Type B pancreatic cell (in vitro differentiated cells): ENCODE measurements around the gene PDXP. TPM values are rescaled to one million over a fixed set of nuclear protein-coding genes. Genes with fewer than 3 reads are reported as not detected.

Experiments used
- DNase-seq: peaks from one replicate; pipeline ENCODE4 v3.0.0; 2021; ENCODE audit warnings: mixed read lengths; ENCODE audit not compliant: unreplicated experiment; ENCODE audit errors: extremely low spot score
- H3K27ac Mint-ChIP-seq: 2 replicates; pipeline ENCODE4 v1.8.0; 2021; ENCODE audit warnings: mild to moderate bottlenecking, mixed read lengths
- H3K27me3 Mint-ChIP-seq: 2 replicates; pipeline ENCODE4 v1.8.0; 2021; ENCODE audit warnings: mixed read lengths
- H3K36me3 Mint-ChIP-seq: 2 replicates; pipeline ENCODE4 v1.8.0; 2021; ENCODE audit warnings: mixed read lengths
- H3K4me1 Mint-ChIP-seq: one replicate; pipeline ENCODE4 v1.8.0; 2021; ENCODE audit warnings: mixed read lengths; ENCODE audit not compliant: unreplicated experiment
- H3K4me3 Mint-ChIP-seq: 2 replicates; pipeline ENCODE4 v1.8.0; 2021; ENCODE audit warnings: mild to moderate bottlenecking, mixed read lengths
- H3K9me3 Mint-ChIP-seq: 2 replicates; pipeline ENCODE4 v1.8.0; 2021; ENCODE audit warnings: mixed read lengths
- CTCF ChIP-seq: fragments of 200-600 bp; sonication (generic); conservative IDR thresholded peaks from 2 replicates; pipeline ENCODE4 v1.5.0; 2021; ENCODE audit warnings: antibody characterized with exemption, mild to moderate bottlenecking
- total RNA-seq: library from RNA; stranded (reverse); gene quantifications from 2 replicates; pipeline ENCODE4 v1.2.1, GENCODE V29; 2021; ENCODE audit warnings: low replicate concordance

Gene PDXP
- total RNA-seq, 1 donor from 2014 or later = 30.2 TPM

GRCh38 chr22:37616201-37617083 lies 42.1 kb upstream of the PDXP start:
- H3K4me1 Mint-ChIP-seq = no peaks in the 10 kb centered on the region
- H3K9me3 Mint-ChIP-seq = no peaks in the 10 kb centered on the region
- H3K27ac Mint-ChIP-seq = no peak overlapping the region
- no peaks in the 10 kb centered on the region for H3K27me3 Mint-ChIP-seq
- TF ChIP-seq CTCF = no peak
- H3K36me3 Mint-ChIP-seq = no peaks in the 10 kb centered on the region
- no peak overlapping the region for H3K4me3 Mint-ChIP-seq
- no peak for DNase-seq

- Mint-ChIP-seq H3K36me3 (no peaks in the 10 kb centered on the region), H3K27ac (no peak overlapping the region), H3K9me3 (no peaks in the 10 kb centered on the region), H3K27me3 (no peaks in the 10 kb centered on the region), H3K4me3 (no peak overlapping the region), H3K4me1 (no peaks in the 10 kb centered on the region)
- TF ChIP-seq CTCF = no peak
- DNase-seq = no peak
Observed at GRCh38 chr22:37617431-37617830, 41.1 kb upstream of the PDXP start.

GRCh38 chr22:37618072-37618656 lies 40.4 kb upstream of the PDXP start:
- no peak for TF ChIP-seq CTCF
- Mint-ChIP-seq H3K36me3 (no peaks in the 10 kb centered on the region), H3K4me3 (no peak overlapping the region), H3K9me3 (no peaks in the 10 kb centered on the region), H3K27me3 (no peaks in the 10 kb centered on the region), H3K27ac (no peak overlapping the region), H3K4me1 (no peaks in the 10 kb centered on the region)
- DNase-seq = no peak

- TF ChIP-seq CTCF = no peak
- Mint-ChIP-seq H3K9me3 (no peaks in the 10 kb centered on the region), H3K4me3 (no peak overlapping the region), H3K27me3 (no peaks in the 10 kb centered on the region), H3K27ac (no peak overlapping the region), H3K36me3 (no peaks in the 10 kb centered on the region), H3K4me1 (peaks cover 2% of the 10 kb centered on the region)
- no peak for DNase-seq
Observed at GRCh38 chr22:37618674-37619073, 39.8 kb upstream of the PDXP start.

- peaks cover under 1% of the 10 kb centered on the region for H3K36me3 Mint-ChIP-seq
- H3K27me3 Mint-ChIP-seq = no peaks in the 10 kb centered on the region
- peaks cover 4% of the 10 kb centered on the region for H3K4me1 Mint-ChIP-seq
- no peak overlapping the region for H3K4me3 Mint-ChIP-seq
- no peak for DNase-seq
- H3K27ac Mint-ChIP-seq = no peak overlapping the region
- H3K9me3 Mint-ChIP-seq = no peaks in the 10 kb centered on the region
- TF ChIP-seq CTCF = no peak
Observed at GRCh38 chr22:37619991-37620390, 38.5 kb upstream of the PDXP start.
